GM19025 (cell line): ENCODE data around the gene MT1M.
"Not testable (repeated sequence)": the region's sequence is repeated elsewhere in the genome, so short reads cannot be mapped to it uniquely, and the experiment has no call there.

Experiments
- ATAC-seq: cut with Tn5 transposase; IDR thresholded peaks from one replicate; pipeline ENCODE4 v1.9.1; 2021; ENCODE audit warnings: mild to moderate bottlenecking, low read depth, moderate library complexity; ENCODE audit not compliant: unreplicated experiment

The MT1M gene

DNA sequence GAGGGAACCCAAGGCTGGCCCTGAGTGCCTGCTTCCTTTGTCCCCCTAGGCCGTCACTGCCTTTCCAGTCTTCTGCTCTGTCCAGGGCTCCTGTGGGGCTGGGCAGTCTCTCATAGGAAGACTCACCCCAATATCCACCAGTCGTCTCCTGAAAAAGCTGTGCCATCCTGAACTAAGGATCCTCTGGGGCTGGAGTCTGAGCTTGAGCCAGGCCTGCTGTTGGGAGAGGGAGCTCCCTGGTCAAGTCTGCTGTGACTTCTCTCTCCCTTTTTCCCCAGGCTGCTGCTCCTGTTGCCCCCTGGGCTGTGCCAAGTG, 38.1 kb downstream of the MT1M start:
- ATAC-seq, result no peak

- ATAC-seq, result not testable (repeated sequence)
Observed at GRCh38 chr16:56671691-56672090, 39.2 kb downstream of the MT1M start.

GRCh38 chr16:56672171-56672570, 39.7 kb downstream of the MT1M start:
- ATAC-seq, result not testable (repeated sequence)

GRCh38 chr16:56672761-56673536, 40.5 kb downstream of the MT1M start:
- ATAC-seq, result no peak

DNA sequence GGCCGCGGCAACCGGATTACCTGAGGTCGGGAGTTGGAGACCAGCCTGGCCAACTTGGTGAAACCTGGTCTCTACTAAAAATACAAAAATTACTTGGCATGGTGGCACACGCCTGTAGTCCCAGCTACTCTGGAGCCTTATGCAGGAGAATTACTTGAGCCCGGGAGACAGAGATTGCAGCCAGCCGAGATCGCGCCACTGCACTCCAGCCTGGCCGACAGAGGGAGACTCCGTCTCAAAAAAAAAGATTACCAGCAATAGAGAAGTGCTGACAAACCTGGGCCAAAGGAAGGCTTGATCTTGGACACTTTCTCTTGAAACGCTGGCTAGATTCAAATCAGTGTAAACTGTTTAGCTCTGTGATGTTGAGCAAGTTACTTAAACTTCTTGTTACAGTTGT, 41.5 kb downstream of the MT1M start:
- ATAC-seq, result no peak

GRCh38 chr16:56674570-56674969, 42.1 kb downstream of the MT1M start:
- not testable (repeated sequence) for ATAC-seq

DNA sequence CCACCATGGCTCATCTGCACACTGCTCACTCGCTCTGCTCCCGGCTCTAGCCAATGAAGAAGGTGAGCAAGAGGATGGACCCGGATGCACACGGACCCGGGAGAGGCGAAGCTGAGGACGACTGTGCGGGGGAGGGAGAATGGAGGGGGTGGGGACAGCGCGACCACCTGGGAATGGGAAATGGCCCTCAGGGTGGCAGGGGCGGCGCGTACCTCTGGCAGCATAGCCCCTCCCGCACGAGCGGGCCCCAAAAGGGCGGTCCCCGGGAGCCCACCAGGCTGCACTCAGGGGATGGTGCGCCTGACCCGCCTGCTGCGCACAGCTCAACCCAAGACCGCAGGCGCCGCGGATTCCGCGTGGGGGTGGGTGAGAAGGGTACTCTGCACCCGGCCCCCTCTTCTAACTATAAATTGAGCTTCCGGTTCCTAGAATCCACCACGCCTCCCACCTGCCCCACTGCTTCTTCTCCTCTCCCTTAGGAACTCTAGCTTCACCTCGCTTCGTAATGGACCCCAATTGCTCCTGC, 43.3 kb downstream of the MT1M start:
- no peak for ATAC-seq

DNA sequence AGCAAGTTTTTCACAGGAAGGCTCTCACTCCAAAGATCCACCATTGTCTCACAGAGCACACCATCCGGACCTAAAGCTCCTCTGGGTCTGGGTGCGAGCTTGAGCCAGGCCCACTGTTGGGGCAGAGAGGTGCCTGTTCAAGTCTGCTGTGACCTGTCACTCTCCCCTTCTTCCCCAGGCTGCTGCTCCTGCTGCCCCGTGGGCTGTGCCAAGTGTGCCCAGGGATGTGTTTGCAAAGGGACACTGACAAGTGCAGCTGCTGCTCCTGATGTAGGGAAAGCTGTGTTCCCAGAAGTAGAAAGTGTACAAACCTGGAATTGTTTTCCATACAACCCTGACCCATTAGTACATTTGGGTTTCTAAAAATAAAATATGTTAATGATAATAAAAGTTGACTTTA, 45.0 kb downstream of the MT1M start:
- ATAC-seq, result no peak

DNA sequence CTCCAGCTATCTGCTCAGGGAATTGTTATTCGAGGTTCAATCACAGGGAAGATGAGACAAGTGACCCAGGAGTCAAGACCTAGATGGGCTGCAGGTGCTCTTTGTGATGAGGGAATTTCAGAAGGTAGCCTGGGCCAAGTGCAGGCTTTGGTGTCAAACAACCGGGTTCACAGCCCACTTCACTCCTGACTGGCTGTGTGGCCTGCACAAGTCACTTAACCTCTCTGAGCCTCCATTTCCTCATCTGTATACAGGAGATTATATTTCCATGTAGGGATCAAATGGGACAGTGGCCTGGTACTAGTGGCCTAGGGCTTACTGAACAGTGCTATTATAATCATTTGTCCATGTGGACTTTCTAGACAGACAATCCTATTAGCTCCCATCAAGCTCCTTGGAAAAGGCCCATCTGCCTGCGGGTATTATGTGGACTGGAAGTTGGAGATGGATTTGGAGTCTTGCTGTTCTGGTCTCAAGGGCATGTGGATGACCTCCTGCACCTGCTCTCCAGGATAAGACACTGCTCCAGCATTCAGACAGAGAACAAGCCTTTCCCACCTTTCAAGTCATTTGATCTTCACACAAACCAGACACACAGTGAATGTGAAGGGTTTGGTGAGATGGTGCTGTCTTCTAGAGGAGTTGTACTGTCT, 46.7 kb downstream of the MT1M start:
- ATAC-seq, result no peak

GRCh38 chr16:56679818-56680217, 47.4 kb downstream of the MT1M start:
- ATAC-seq, result no peak

DNA sequence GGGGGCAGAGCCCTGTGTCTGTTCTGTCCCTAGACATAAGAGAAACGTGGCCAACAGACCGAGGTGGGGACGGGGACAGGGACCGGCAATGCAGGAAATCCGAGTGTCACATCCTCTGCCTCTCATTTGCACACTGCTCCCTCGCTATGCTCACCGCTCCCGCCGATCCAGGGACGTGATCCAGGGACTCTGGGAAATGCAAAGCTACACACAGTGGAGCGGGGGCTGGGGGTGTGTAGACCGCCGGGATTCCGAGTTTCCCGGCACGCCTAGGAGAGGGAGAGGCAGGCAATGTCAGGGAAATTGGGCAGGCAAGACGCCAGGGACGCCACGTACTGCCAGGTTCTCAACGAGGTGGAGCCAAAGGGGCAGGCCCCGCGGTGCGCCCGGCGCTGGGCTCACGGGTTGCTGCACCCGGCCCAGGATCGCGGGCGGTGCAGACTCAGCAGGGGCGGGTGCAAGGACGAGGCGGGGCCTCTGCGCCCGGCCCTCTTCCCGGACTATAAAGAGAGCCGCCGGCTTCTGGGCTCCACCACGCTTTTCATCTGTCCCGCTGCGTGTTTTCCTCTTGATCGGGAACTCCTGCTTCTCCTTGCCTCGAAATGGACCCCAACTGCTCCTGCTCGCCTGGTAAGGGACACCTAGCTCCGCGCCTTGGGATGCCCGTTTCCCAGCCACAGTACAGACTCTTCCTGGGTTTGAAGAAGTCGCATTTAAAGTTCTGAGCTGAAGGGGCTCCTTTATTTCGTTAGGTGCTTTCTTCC, 49.7 kb downstream of the MT1M start, which contains the start of gene MT1X:
Gene MT1X (plus strand): TSS at position 532 of the 764 bp plus-strand sequence. CDS start 71 bp downstream, at position 603.
- ATAC-seq, result peak; percentile 98

GRCh38 chr16:56682703-56683397, 50.4 kb downstream of the MT1M start:
- ATAC-seq, result no peak
